Adrenal gland (tissue), 5 donors: ENCODE data around the gene ALDOC.

Source experiments
- CTCF ChIP-seq, 6 experiments: fragments of 450-650 bp in 4 of 6; fragments of 200-600 bp in 2 of 6; sonication (generic) in 1 of 6; IDR thresholded peaks; 1 replicate in 5 of 6; 2 replicates in 1 of 6; pipeline versions ENCODE4 v1.5.1 to v1.8.0; 2016 to 2021; ENCODE audit warnings: antibody characterized with exemption in 6 of 6, mild to moderate bottlenecking in 2 of 6, moderate library complexity in 1 of 6
- POLR2A ChIP-seq, 2 donors: fragments of 450-650 bp; IDR thresholded peaks; one replicate each; pipeline ENCODE4 v1.6.1; 2017; ENCODE audit warnings: antibody characterized with exemption in 2 of 2, mild to moderate bottlenecking in 2 of 2, moderate library complexity in 1 of 2
- donor health status: DM: no; HTN: no; CAD: no.

DNA sequence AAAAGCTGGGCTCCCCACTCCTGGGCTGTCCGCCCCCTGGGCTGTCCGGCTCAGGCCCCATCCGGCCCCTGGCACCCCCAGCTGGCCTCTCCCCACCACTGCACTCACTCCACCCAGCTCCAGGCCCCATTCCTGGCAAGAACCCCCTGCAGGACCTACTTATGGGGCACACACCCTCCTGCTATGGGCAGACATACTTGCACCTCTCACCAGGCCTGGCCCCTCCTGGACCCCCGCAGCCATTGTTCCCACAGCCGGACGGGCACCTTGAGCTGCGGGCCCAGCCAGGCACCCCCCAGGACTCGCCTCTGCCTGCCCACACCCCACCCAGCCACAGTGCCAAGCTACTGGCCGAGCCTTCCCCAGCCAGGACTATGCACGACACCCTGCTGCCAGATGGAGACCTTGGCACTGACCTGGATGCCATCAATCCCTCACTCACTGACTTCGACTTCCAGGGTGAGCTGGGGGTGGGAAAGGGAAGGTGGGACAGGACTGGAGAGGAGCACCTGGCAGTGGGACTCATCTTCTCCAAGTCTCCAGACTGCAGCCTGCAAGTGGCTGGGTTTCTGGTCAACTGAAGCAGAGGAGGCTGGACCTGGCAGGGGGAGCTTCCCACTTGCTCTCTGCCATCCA is 41.8 kb downstream of the ALDOC start:
- TF ChIP-seq CTCF (IDR thresholded peaks at IDR 0.05) (no peak), POLR2A (IDR thresholded peaks at IDR 0.05) (no peak)
